Endothelial cell (in vitro differentiated cells): ENCODE measurements around the gene BANP. TPM values are rescaled to one million over a fixed set of nuclear protein-coding genes. Genes with fewer than 3 reads are reported as not detected.

Experiments used
- DNase-seq: peaks from one replicate; pipeline ENCODE4 v3.0.0; 2021; ENCODE audit warnings: low spot score
- H3K27ac Mint-ChIP-seq: one replicate; pipeline ENCODE4 v1.8.0; 2021; ENCODE audit warnings: mixed read lengths, inconsistent platforms; ENCODE audit not compliant: unreplicated experiment
- H3K27me3 Mint-ChIP-seq: one replicate; pipeline ENCODE4 v1.8.0; 2021; ENCODE audit warnings: mild to moderate bottlenecking, moderate library complexity, mixed read lengths, inconsistent platforms; ENCODE audit not compliant: unreplicated experiment
- H3K36me3 Mint-ChIP-seq: one replicate; pipeline ENCODE4 v1.8.0; 2021; ENCODE audit warnings: mild to moderate bottlenecking, low read depth, mixed read lengths, inconsistent platforms; ENCODE audit not compliant: unreplicated experiment
- H3K4me1 Mint-ChIP-seq: one replicate; pipeline ENCODE4 v1.8.0; 2021; ENCODE audit warnings: mild to moderate bottlenecking, mixed read lengths, inconsistent platforms; ENCODE audit not compliant: unreplicated experiment
- H3K4me3 Mint-ChIP-seq: one replicate; pipeline ENCODE4 v1.8.0; 2021; ENCODE audit warnings: mild to moderate bottlenecking, mixed read lengths, inconsistent platforms; ENCODE audit not compliant: unreplicated experiment
- H3K9me3 Mint-ChIP-seq: one replicate; pipeline ENCODE4 v1.8.0; 2021; ENCODE audit warnings: mixed read lengths, inconsistent platforms; ENCODE audit not compliant: unreplicated experiment
- total RNA-seq: library from RNA; stranded (reverse); fragmentation: NEBNext Ultra II Directional; extraction: Animal tissue kit (Norgen Biotek cat#: 25700); gene quantifications from one replicate; pipeline ENCODE4 v1.2.1, GENCODE V29; 2021; ENCODE audit not compliant: unreplicated experiment
- TF ChIP-seq, protein P1 (sequence below): fragments of 200-600 bp; sonication (generic); IDR thresholded peaks from one replicate; pipeline ENCODE4 v1.5.0; 2021; ENCODE audit warnings: antibody characterized with exemption; ENCODE audit not compliant: unreplicated experiment

BANP gene
- total RNA-seq, 1 donor from 2014 or later, result 33.3 TPM

DNA sequence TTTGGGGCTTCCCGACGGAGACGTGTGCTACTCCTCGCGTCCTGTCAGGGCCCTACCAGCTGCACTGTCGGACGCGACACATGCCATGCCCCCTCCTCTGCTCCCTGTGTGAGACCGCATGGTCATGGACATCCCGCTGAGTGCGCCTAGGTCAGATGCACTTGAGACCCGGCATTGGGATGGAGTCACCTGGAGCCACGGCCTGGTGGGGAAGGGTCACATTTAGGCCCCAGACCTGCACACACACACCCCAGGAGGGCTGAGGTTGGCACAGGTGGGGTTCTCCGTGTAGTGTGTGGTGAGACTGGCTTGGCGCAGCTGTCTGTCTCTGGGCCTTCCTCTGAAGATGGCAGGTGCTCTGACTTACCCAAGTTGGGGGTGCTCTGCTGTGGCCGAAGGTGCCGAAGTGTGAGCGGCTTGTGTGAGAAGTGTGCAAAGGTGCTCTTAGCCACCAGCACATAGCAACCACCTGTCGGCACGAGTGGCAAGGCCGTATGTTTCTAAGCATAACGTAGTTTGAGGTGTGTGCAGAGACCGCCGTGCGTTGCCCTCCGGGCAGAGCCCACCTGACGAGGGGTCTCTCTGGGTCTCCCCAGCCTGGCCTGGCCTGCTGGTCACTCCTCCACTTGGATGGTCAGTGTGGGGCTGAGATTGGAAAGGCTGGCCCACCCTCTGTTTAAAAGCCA, 108.6 kb downstream of the BANP start:
- DNase-seq, result no peak
- no peak overlapping the region for H3K4me3 Mint-ChIP-seq
- H3K4me1 Mint-ChIP-seq, result no peaks in the 10 kb centered on the region
- H3K27me3 Mint-ChIP-seq, result peaks cover 2% of the 10 kb centered on the region
- TF ChIP-seq, protein P1, sequence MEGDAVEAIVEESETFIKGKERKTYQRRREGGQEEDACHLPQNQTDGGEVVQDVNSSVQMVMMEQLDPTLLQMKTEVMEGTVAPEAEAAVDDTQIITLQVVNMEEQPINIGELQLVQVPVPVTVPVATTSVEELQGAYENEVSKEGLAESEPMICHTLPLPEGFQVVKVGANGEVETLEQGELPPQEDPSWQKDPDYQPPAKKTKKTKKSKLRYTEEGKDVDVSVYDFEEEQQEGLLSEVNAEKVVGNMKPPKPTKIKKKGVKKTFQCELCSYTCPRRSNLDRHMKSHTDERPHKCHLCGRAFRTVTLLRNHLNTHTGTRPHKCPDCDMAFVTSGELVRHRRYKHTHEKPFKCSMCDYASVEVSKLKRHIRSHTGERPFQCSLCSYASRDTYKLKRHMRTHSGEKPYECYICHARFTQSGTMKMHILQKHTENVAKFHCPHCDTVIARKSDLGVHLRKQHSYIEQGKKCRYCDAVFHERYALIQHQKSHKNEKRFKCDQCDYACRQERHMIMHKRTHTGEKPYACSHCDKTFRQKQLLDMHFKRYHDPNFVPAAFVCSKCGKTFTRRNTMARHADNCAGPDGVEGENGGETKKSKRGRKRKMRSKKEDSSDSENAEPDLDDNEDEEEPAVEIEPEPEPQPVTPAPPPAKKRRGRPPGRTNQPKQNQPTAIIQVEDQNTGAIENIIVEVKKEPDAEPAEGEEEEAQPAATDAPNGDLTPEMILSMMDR, result no peak
- peaks cover 11% of the 10 kb centered on the region for H3K36me3 Mint-ChIP-seq
- no peak overlapping the region for H3K27ac Mint-ChIP-seq
- H3K9me3 Mint-ChIP-seq, result no peaks in the 10 kb centered on the region

GRCh38 chr16:88060524-88061219, 109.4 kb downstream of the BANP start:
- Mint-ChIP-seq H3K9me3 (no peaks in the 10 kb centered on the region), H3K36me3 (peaks cover 11% of the 10 kb centered on the region), H3K27ac (no peak overlapping the region), H3K4me3 (no peak overlapping the region), H3K27me3 (peaks cover 2% of the 10 kb centered on the region), H3K4me1 (no peaks in the 10 kb centered on the region)
- no peak for DNase-seq
- TF ChIP-seq, protein P1, result no peak

DNA sequence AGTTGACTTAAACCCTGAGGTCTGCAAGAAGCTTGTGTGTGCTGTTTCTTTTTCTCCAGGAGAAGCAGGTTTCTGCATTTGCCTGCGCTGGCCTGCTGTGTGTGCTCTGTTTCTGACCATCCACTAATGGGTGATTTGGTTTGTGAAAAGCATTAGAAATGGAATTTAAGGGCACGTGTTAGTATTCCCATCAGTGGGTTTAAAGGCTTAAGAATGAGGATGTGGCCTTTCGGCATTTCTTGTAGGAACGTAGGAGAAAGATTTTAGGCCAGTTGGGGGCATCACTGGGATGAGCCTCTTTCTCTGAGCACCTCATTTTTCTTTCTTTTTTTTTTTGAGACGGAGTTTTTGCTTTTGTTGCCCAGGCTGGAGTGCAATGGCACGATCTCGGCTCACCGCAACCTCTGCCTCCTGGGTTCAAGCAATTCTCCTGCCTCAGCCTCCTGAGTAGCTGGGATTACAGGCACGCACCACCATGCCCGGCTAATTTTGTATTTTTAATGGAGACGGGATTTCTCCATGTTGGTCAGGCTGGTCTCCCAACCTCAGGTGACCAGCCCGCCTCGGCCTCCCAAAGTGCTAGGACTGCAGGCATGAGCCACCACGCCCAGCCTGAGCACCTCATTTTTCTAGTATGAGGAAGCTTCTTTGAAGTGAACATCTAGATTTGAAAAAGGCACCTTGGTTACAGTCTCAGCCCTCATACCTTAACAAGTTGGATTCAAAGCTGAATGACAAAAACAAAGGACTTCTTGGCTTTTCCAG, 110.3 kb downstream of the BANP start:
- peak overlapping the region; percentile 52 for H3K27ac Mint-ChIP-seq
- H3K4me3 Mint-ChIP-seq, result no peak overlapping the region
- H3K36me3 Mint-ChIP-seq, result peaks cover 11% of the 10 kb centered on the region
- DNase-seq, result no peak
- peaks cover 2% of the 10 kb centered on the region for H3K27me3 Mint-ChIP-seq
- TF ChIP-seq, protein P1, result no peak
- H3K9me3 Mint-ChIP-seq, result no peaks in the 10 kb centered on the region
- no peaks in the 10 kb centered on the region for H3K4me1 Mint-ChIP-seq

- no peak overlapping the region for H3K4me3 Mint-ChIP-seq
- H3K36me3 Mint-ChIP-seq, result peaks cover 11% of the 10 kb centered on the region
- no peaks in the 10 kb centered on the region for H3K27me3 Mint-ChIP-seq
- no peak for DNase-seq
- no peak overlapping the region for H3K27ac Mint-ChIP-seq
- no peaks in the 10 kb centered on the region for H3K4me1 Mint-ChIP-seq
- H3K9me3 Mint-ChIP-seq, result no peaks in the 10 kb centered on the region
- TF ChIP-seq, protein P1, result no peak
Observed at GRCh38 chr16:88062341-88063210, 111.3 kb downstream of the BANP start.
